ENCODE results near the gene HUS1B. TPM values are rescaled to one million over a fixed set of nuclear protein-coding genes. Genes with fewer than 3 reads are reported as not detected.

HUS1B gene
- total and polyA plus RNA-seq, 2 of the 13 experiments (the other 11 are each of a cell fraction or from before 2014, with no cell fraction given): 0.18 to 0.40 TPM

DNA sequence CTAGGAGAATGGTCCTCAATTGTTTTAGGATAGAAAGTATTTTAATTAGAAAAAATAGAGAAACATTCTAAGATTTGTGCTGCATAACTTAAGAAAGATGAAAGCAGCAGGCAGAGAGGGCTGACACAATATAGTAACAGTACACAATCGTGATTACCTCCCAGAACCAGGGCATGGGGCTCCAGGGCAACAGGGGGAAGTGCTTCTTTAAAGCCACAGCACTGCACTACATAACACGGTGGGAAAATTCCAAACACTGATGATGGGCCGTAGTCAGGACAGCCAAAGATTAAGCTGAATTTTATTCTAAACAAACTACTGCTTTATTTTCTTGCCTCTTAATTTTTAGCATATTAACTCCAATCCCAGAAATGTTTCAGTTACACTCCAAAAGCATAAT is 21.6 kb upstream of the HUS1B start:
- H3K4me2 ChIP-seq (ENCODE audit: low read depth, low read length): no peak overlapping the region
- CTCF ChIA-PET (ENCODE audit: low intra/inter-chr PET ratio, low total read pairs): no interaction called here
- no peak overlapping the region for H3K4me3 ChIP-seq (replicated peaks in 1 of 3; ENCODE audit: insufficient read depth in 1 of 3, low read depth in 2 of 3, low read length in 3 of 3)
- no TSS peak for BruUV-seq (replicated peaks)
- ATAC-seq (no peak), DNase-seq (ENCODE audit: low spot score) (no peak), FAIRE-seq (no peak)
- peaks cover 19% of the 10 kb centered on the region for H3K79me2 ChIP-seq (ENCODE audit: insufficient read depth, low read length)
- H3K9ac ChIP-seq (ENCODE audit: insufficient read depth, low read depth, low read length): no peak overlapping the region
- H3K4me1 ChIP-seq (ENCODE audit: insufficient read depth, low read length): no peaks in the 10 kb centered on the region
- POLR2A ChIA-PET: no interaction called here
- H2AFZ ChIP-seq (ENCODE audit: low read length): no peak overlapping the region
- no peaks in the 10 kb centered on the region for H4K20me1 ChIP-seq (ENCODE audit: insufficient read depth, low read length)
- no peaks in the 10 kb centered on the region for H3K27me3 ChIP-seq (ENCODE audit: control insufficient read depth in 1 of 2, insufficient read depth in 2 of 2, low read length in 2 of 2)
- no peaks in the 10 kb centered on the region for H3K36me3 ChIP-seq (replicated peaks in 1 of 2; ENCODE audit: control insufficient read depth in 1 of 2, insufficient read depth in 2 of 2, low read length in 2 of 2)
- no peak overlapping the region for H3K27ac ChIP-seq (ENCODE audit: extremely low read length, insufficient read depth, low read length)
- TF ChIP-seq ARID5B (CRISPR knock-in tag; IDR thresholded peaks at IDR 0.05) (no peak), HNRNPL (IDR thresholded peaks at IDR 0.05; ENCODE audit: low read depth, low read length) (no peak), PRDM15 (CRISPR knock-in tag; IDR thresholded peaks at IDR 0.05) (no peak), ZNF616 (CRISPR knock-in tag; IDR thresholded peaks at IDR 0.05; ENCODE audit: low read depth) (no peak), KDM1A (CRISPR knock-in tag; IDR thresholded peaks at IDR 0.05) (no peak), NRL (CRISPR knock-in tag; IDR thresholded peaks at IDR 0.05; ENCODE audit: borderline replicate concordance) (no peak), SMYD3 (CRISPR knock-in tag; IDR thresholded peaks at IDR 0.05) (no peak), RFX5 (IDR thresholded peaks at IDR 0.05; ENCODE audit: low read depth, low read length) (no peak), WIZ (CRISPR knock-in tag; IDR thresholded peaks at IDR 0.05) (no peak), CCDC6 (CRISPR knock-in tag; IDR thresholded peaks at IDR 0.05) (no peak), NCOA5 (CRISPR knock-in tag; IDR thresholded peaks at IDR 0.05) (no peak), ZNF510 (CRISPR knock-in tag; IDR thresholded peaks at IDR 0.05; ENCODE audit: low read depth) (no peak), SOX6 (IDR thresholded peaks at IDR 0.05) (no peak), SOX6 (CRISPR knock-in tag; IDR thresholded peaks at IDR 0.05) (no peak), ZFP1 (CRISPR knock-in tag; IDR thresholded peaks at IDR 0.05) (no peak), TAF15 (IDR thresholded peaks at IDR 0.05; ENCODE audit: low read depth, low read length, poor library complexity, severe bottlenecking) (no peak), PHF21A (CRISPR knock-in tag; IDR thresholded peaks at IDR 0.05) (no peak), ZNF180 (CRISPR knock-in tag; IDR thresholded peaks at IDR 0.05; ENCODE audit: borderline replicate concordance, low read depth) (no peak), ZNF20 (CRISPR knock-in tag; IDR thresholded peaks at IDR 0.05) (no peak), ZNF598 (CRISPR knock-in tag; IDR thresholded peaks at IDR 0.05; ENCODE audit: borderline replicate concordance) (no peak)
- 89% methylated on average over 3 of the region's 3 CpGs for WGBS (ENCODE audit: low lambda C conversion rate)
- intact Hi-C loops (cut with micrococcal nuclease; ENCODE audit: unreplicated experiment) (no loop called here), in situ Hi-C loops (cut with HindIII; ENCODE audit: extremely low pct_ligation_motif_present, low pct_unique_long_range_greater_than_20kb) (no loop called here)
- H3K9me3 ChIP-seq (ENCODE audit: low read length): no peaks in the 10 kb centered on the region
